ENCODE data around the gene ARL6IP4.

DNA sequence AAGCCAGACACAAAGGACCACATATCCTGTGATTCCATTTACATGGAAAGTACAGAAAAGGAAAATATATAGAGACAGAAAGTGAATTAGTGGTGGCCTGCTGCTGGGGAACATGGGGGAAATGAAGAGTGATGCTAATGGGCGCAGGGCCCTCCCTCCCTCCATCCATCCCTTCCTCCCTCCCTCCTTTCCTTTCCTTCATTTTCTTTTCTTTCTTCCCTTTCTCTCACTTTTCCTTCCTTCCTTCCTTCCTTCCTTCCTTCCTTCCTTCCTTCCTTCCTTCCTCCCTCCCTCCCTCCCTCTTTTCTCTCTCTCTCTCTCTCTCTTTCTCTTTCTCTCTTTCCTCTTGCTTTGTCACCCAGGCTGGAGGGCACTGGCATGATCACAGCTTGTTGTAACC lies 37.3 kb downstream of the ARL6IP4 start:
- TF ChIP-seq CTCF (IDR thresholded peaks at IDR 0.05) (no peak), ZFX (IDR thresholded peaks at IDR 0.05; ENCODE audit: borderline replicate concordance) (no peak)
